HEK293 (cell line): ENCODE results near the gene OR2B6.

ENCODE experiments used
- CTCF ChIA-PET: fragments of 350-600 bp; formaldehyde crosslinking; extraction: SDS; loops from one replicate; lab custom pipeline; 2021; ENCODE audit warnings: antibody characterized with exemption; lab: Yijun Ruan, JAX
- POLR2A ChIA-PET: fragments of 300-600 bp; formaldehyde crosslinking; extraction: SDS; loops from one replicate; lab custom pipeline; 2020; ENCODE audit warnings: antibody characterized with exemption, inconsistent platforms; lab: Yijun Ruan, JAX
- H3K27ac ChIP-seq: fragments of 200-500 bp; sonication (Bioruptor generic); 2 replicates; pipeline ENCODE4 v1.5.1; 2014; ENCODE audit warnings: low read depth, low read length, control low read depth, inconsistent platforms; ENCODE audit errors: extremely low read depth
- H3K36me3 ChIP-seq, 2 experiments: fragments of 200-500 bp in 1 of 2; sonication (Bioruptor generic) in 1 of 2; 1 replicate in 1 of 2; 2 replicates in 1 of 2; pipeline ENCODE4 v1.5.1; 2014 to 2017; ENCODE audit warnings: inconsistent platforms in 2 of 2, low read length in 2 of 2; ENCODE audit not compliant: control insufficient read depth in 2 of 2, insufficient read depth in 1 of 2
- H3K4me1 ChIP-seq: fragments of 200-500 bp; sonication (Bioruptor generic); 2 replicates; pipeline ENCODE4 v1.5.1; 2014; ENCODE audit warnings: mild to moderate bottlenecking, low read length, inconsistent platforms; ENCODE audit not compliant: control insufficient read depth, insufficient read depth
- H3K4me3 ChIP-seq: 2 replicates; pipeline ENCODE4 v1.5.1; 2011; ENCODE audit warnings: low read depth, mild to moderate bottlenecking, control low read depth, low read length, moderate library complexity
- H3K9me3 ChIP-seq: fragments of 200-500 bp; sonication (Bioruptor generic); 2 replicates; pipeline ENCODE4 v1.5.1; 2014; ENCODE audit warnings: low read depth, low read length, inconsistent platforms; ENCODE audit not compliant: control insufficient read depth, insufficient read depth
- CTCF ChIP-seq: fragments of 450-650 bp; formaldehyde crosslinking; IDR thresholded peaks from 2 replicates; pipeline ENCODE4 v1.5.1; 2016; ENCODE audit warnings: missing biosample characterization, missing genetic modification characterization
- ELK4 ChIP-seq: IDR thresholded peaks from 2 replicates; pipeline ENCODE4 v1.6.1; 2011; ENCODE audit warnings: mild to moderate bottlenecking, low read depth, low read length, borderline replicate concordance
- OVOL3 ChIP-seq: fragments of 450-650 bp; formaldehyde crosslinking; IDR thresholded peaks from 2 replicates; pipeline ENCODE4 v1.5.1; 2016; ENCODE audit warnings: missing biosample characterization, missing genetic modification characterization
- PRDM1 ChIP-seq: fragments of 450-650 bp; formaldehyde crosslinking; IDR thresholded peaks from 2 replicates; pipeline ENCODE4; 2016; ENCODE audit warnings: missing biosample characterization, missing genetic modification characterization
- PRDM2 ChIP-seq: fragments of 450-650 bp; formaldehyde crosslinking; IDR thresholded peaks from 2 replicates; pipeline ENCODE4 v1.5.1; 2016; ENCODE audit warnings: missing biosample characterization, missing genetic modification characterization, borderline replicate concordance
- SALL2 ChIP-seq: fragments of 450-650 bp; formaldehyde crosslinking; IDR thresholded peaks from 2 replicates; pipeline ENCODE4 v1.5.0; 2017; ENCODE audit warnings: missing biosample characterization, mild to moderate bottlenecking, missing genetic modification characterization, borderline replicate concordance
- ZBTB17 ChIP-seq: fragments of 450-650 bp; formaldehyde crosslinking; IDR thresholded peaks from 2 replicates; pipeline ENCODE4 v1.5.1; 2016; ENCODE audit warnings: missing biosample characterization, missing genetic modification characterization
- ZBTB7A ChIP-seq: fragments of 450-650 bp; formaldehyde crosslinking; IDR thresholded peaks from 2 replicates; pipeline ENCODE4 v1.5.1; 2016; ENCODE audit warnings: low read depth, missing biosample characterization, missing genetic modification characterization
- ZNF155 ChIP-seq: fragments of 450-650 bp; formaldehyde crosslinking; IDR thresholded peaks from 2 replicates; pipeline ENCODE4 v1.5.1; 2016; ENCODE audit warnings: missing biosample characterization, missing genetic modification characterization
- ZNF169 ChIP-seq: fragments of 450-650 bp; formaldehyde crosslinking; IDR thresholded peaks from 2 replicates; pipeline ENCODE4 v1.5.1; 2016; ENCODE audit warnings: missing biosample characterization, missing genetic modification characterization
- ZNF23 ChIP-seq: fragments of 450-650 bp; formaldehyde crosslinking; IDR thresholded peaks from 2 replicates; pipeline ENCODE4 v1.5.1; 2016; ENCODE audit warnings: missing biosample characterization, missing genetic modification characterization, borderline replicate concordance
- ZNF26 ChIP-seq: fragments of 450-650 bp; formaldehyde crosslinking; IDR thresholded peaks from 2 replicates; pipeline ENCODE4 v1.5.1; 2016; ENCODE audit warnings: missing biosample characterization, missing genetic modification characterization
- ZNF292 ChIP-seq: fragments of 450-650 bp; formaldehyde crosslinking; IDR thresholded peaks from 2 replicates; pipeline ENCODE4 v1.5.1; 2016; ENCODE audit warnings: low read depth, missing biosample characterization, missing genetic modification characterization, borderline replicate concordance
- ZNF350 ChIP-seq: fragments of 450-650 bp; formaldehyde crosslinking; IDR thresholded peaks from 2 replicates; pipeline ENCODE4 v1.5.0; 2017; ENCODE audit warnings: missing biosample characterization, mild to moderate bottlenecking, missing genetic modification characterization
- ZNF398 ChIP-seq: fragments of 450-650 bp; formaldehyde crosslinking; IDR thresholded peaks from 2 replicates; pipeline ENCODE4 v1.5.1; 2017; ENCODE audit warnings: missing biosample characterization, missing genetic modification characterization
- ZNF510 ChIP-seq: fragments of 450-650 bp; formaldehyde crosslinking; IDR thresholded peaks from 2 replicates; pipeline ENCODE4 v1.5.1; 2018; ENCODE audit warnings: mild to moderate bottlenecking, missing genetic modification characterization, missing biosample characterization; ENCODE audit not compliant: insufficient replicate concordance
- ZNF623 ChIP-seq: fragments of 450-650 bp; formaldehyde crosslinking; IDR thresholded peaks from 2 replicates; pipeline ENCODE4 v1.5.1; 2016; ENCODE audit warnings: missing biosample characterization, missing genetic modification characterization
- ZSCAN4 ChIP-seq: fragments of 450-650 bp; formaldehyde crosslinking; IDR thresholded peaks from 2 replicates; pipeline ENCODE4 v1.5.1; 2017; ENCODE audit warnings: missing biosample characterization, missing genetic modification characterization

The OR2B6 gene

GRCh38 chr6:28004350-28005151 lies 47.5 kb downstream of the OR2B6 start:
- no peak overlapping the region for H3K27ac ChIP-seq
- TF ChIP-seq ZNF350 (tag by site-specific recombination), result no peak
- no peak for TF ChIP-seq ZBTB17 (tag by site-specific recombination)
- no peak for TF ChIP-seq ZNF26 (tag by site-specific recombination)
- TF ChIP-seq ZNF398 (tag by site-specific recombination), result no peak
- no peak for TF ChIP-seq ZBTB7A (tag by site-specific recombination)
- TF ChIP-seq, all 188 proteins: peak for 0
- Histone ChIP-seq H3K4me3 (no peak overlapping the region), H3K36me3 (no peaks in the 10 kb centered on the region), H3K9me3 (no peaks in the 10 kb centered on the region), H3K4me1 (no peaks in the 10 kb centered on the region)
- CTCF ChIA-PET, result no interaction called here
- POLR2A ChIA-PET, result no interaction called here

- Histone ChIP-seq H3K4me3 (no peak overlapping the region), H3K36me3 (no peaks in the 10 kb centered on the region), H3K4me1 (no peaks in the 10 kb centered on the region), H3K9me3 (no peaks in the 10 kb centered on the region), H3K27ac (no peak overlapping the region)
- CTCF ChIA-PET, result no interaction called here
- POLR2A ChIA-PET, result no interaction called here
- TF ChIP-seq CTCF (tag by site-specific recombination) (no peak), ELK4 (no peak), PRDM2 (tag by site-specific recombination) (no peak), ZNF292 (no peak), ZNF169 (no peak), OVOL3 (tag by site-specific recombination) (no peak), SALL2 (no peak), ZNF23 (tag by site-specific recombination) (no peak), ZNF623 (no peak), ZNF155 (no peak), PRDM1 (tag by site-specific recombination) (no peak), ZNF510 (tag by site-specific recombination) (no peak), ZSCAN4 (tag by site-specific recombination) (no peak)
Observed at GRCh38 chr6:28005152-28005890, 48.3 kb downstream of the OR2B6 start.
